NCI-H526 (cell line): ENCODE data around the gene DDRGK1.

Source experiments
- DNase-seq, 2 experiments: peaks; one replicate each; lab custom pipeline; 2025; lab: John Stamatoyannopoulos, UW

The DDRGK1 gene

GRCh38 chr20:3235666-3236324 is 31.3 kb upstream of the DDRGK1 start:
- DNase-seq = peak in 1 of 2 experiments; percentile 31

- DNase-seq = no peak
Measured at GRCh38 chr20:3233991-3234498, 29.6 kb upstream of the DDRGK1 start.

- DNase-seq = no peak
Measured at GRCh38 chr20:3233131-3233990, 28.9 kb upstream of the DDRGK1 start.

- DNase-seq = no peak
Measured at GRCh38 chr20:3231889-3232588, 27.6 kb upstream of the DDRGK1 start.

GRCh38 chr20:3231116-3231515 is 26.6 kb upstream of the DDRGK1 start:
- DNase-seq = no peak

GRCh38 chr20:3229798-3230197 is 25.3 kb upstream of the DDRGK1 start:
- no peak for DNase-seq

GRCh38 chr20:3229158-3229557 is 24.7 kb upstream of the DDRGK1 start:
- no peak for DNase-seq

- DNase-seq = no peak
Measured at GRCh38 chr20:3228750-3229032, 24.2 kb upstream of the DDRGK1 start.

GRCh38 chr20:3227936-3228749 is 23.7 kb upstream of the DDRGK1 start:
- DNase-seq = no peak

- DNase-seq = no peak
Measured at GRCh38 chr20:3227506-3227905, 23.0 kb upstream of the DDRGK1 start.

- no peak for DNase-seq
Measured at GRCh38 chr20:3226864-3227263, 22.4 kb upstream of the DDRGK1 start.

GRCh38 chr20:3226093-3226492 is 21.6 kb upstream of the DDRGK1 start:
- DNase-seq = no peak

- no peak for DNase-seq
Measured at GRCh38 chr20:3224681-3225421, 20.4 kb upstream of the DDRGK1 start.

- DNase-seq = peak in 1 of 2 experiments; percentile 53
Measured at GRCh38 chr20:3223994-3224680, 19.7 kb upstream of the DDRGK1 start.

GRCh38 chr20:3223651-3223993 is 19.1 kb upstream of the DDRGK1 start:
- peak in 1 of 2 experiments; percentile 56 for DNase-seq

GRCh38 chr20:3222635-3223600 is 18.4 kb upstream of the DDRGK1 start:
- DNase-seq = peak; percentile 89 to 95

GRCh38 chr20:3221398-3222226 is 17.1 kb upstream of the DDRGK1 start:
- DNase-seq = no peak

GRCh38 chr20:3218307-3218988 is 14.0 kb upstream of the DDRGK1 start:
- DNase-seq = peak; percentile 56 to 86
